Mesothelial cell of epicardium (in vitro differentiated cells): Measurements from ENCODE around the gene ATP5F1E. TPM values are rescaled to one million over a fixed set of nuclear protein-coding genes. Genes with fewer than 3 reads are reported as not detected.

ENCODE experiments used
- DNase-seq, 2 experiments: peaks; one replicate each; pipeline ENCODE4 v3.0.0; 2021; ENCODE audit warnings: low spot score in 2 of 2; ENCODE audit not compliant: unreplicated experiment in 2 of 2
- H3K27ac Mint-ChIP-seq: 2 replicates; pipeline ENCODE4 v1.8.0; 2021; ENCODE audit warnings: mixed read lengths
- H3K27me3 Mint-ChIP-seq: 2 replicates; pipeline ENCODE4 v1.8.0; 2021; ENCODE audit warnings: low read depth, mixed read lengths
- H3K36me3 Mint-ChIP-seq: 2 replicates; pipeline ENCODE4 v1.8.0; 2021; ENCODE audit warnings: mixed read lengths
- H3K4me1 Mint-ChIP-seq: 2 replicates; pipeline ENCODE4 v1.8.0; 2021; ENCODE audit warnings: mixed read lengths
- H3K4me3 Mint-ChIP-seq: 2 replicates; pipeline ENCODE4 v1.8.0; 2021; ENCODE audit warnings: mild to moderate bottlenecking, moderate library complexity, mixed read lengths
- H3K9me3 Mint-ChIP-seq: 2 replicates; pipeline ENCODE4 v1.8.0; 2021; ENCODE audit warnings: mixed read lengths
- total RNA-seq: library from RNA; stranded (reverse); gene quantifications from 3 replicates; pipeline ENCODE4 v1.2.1, GENCODE V29; 2021
- TF ChIP-seq, protein P1 (sequence below): fragments of 200-600 bp; sonication (generic); IDR thresholded peaks from one replicate; pipeline ENCODE4 v1.5.0; 2021; ENCODE audit warnings: antibody characterized with exemption; ENCODE audit not compliant: unreplicated experiment

The ATP5F1E gene
- total RNA-seq, 1 donor from 2014 or later = 52.7 TPM

DNA sequence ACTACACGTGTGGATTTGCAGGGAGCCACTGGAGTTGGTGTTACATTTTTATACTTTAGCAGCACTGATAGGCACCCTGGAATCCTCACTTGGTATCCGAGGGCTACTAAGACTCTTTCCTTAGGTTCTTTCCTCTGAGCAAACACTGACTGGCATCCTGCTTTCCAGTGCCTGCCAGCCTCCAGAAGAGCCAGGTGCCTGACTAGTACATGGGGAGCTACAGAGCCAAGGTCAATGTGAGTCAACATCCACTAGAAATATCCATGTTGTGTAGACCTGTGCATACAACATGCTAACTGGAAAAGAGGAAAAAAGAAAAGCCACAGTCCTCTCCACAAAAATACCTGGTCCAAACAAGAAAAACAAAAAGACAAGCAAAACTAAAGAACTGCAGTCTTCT lies 7.0 kb downstream of the ATP5F1E start:
- TF ChIP-seq, protein P1, sequence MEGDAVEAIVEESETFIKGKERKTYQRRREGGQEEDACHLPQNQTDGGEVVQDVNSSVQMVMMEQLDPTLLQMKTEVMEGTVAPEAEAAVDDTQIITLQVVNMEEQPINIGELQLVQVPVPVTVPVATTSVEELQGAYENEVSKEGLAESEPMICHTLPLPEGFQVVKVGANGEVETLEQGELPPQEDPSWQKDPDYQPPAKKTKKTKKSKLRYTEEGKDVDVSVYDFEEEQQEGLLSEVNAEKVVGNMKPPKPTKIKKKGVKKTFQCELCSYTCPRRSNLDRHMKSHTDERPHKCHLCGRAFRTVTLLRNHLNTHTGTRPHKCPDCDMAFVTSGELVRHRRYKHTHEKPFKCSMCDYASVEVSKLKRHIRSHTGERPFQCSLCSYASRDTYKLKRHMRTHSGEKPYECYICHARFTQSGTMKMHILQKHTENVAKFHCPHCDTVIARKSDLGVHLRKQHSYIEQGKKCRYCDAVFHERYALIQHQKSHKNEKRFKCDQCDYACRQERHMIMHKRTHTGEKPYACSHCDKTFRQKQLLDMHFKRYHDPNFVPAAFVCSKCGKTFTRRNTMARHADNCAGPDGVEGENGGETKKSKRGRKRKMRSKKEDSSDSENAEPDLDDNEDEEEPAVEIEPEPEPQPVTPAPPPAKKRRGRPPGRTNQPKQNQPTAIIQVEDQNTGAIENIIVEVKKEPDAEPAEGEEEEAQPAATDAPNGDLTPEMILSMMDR = no peak
- Mint-ChIP-seq H3K27me3 (no peaks in the 10 kb centered on the region), H3K36me3 (peaks cover 39% of the 10 kb centered on the region), H3K4me3 (no peak overlapping the region), H3K27ac (no peak overlapping the region), H3K4me1 (peaks cover 27% of the 10 kb centered on the region), H3K9me3 (no peaks in the 10 kb centered on the region)
- DNase-seq = no peak

DNA sequence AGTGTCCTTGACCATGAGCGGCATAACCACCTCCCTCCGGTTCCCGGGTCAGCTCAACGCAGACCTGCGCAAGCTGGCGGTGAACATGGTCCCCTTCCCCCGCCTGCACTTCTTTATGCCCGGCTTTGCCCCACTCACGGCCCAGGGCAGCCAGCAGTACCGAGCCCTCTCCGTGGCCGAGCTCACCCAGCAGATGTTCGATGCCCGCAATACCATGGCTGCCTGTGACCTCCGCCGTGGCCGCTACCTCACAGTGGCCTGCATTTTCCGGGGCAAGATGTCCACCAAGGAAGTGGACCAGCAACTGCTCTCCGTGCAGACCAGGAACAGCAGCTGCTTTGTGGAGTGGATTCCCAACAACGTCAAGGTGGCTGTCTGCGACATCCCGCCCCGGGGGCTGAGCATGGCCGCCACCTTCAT lies 8.0 kb downstream of the ATP5F1E start:
- TF ChIP-seq, protein P1 = no peak
- Mint-ChIP-seq H3K27me3 (no peaks in the 10 kb centered on the region), H3K9me3 (no peaks in the 10 kb centered on the region), H3K36me3 (peaks cover 33% of the 10 kb centered on the region), H3K4me3 (no peak overlapping the region), H3K27ac (no peak overlapping the region), H3K4me1 (peaks cover 18% of the 10 kb centered on the region)
- no peak for DNase-seq

DNA sequence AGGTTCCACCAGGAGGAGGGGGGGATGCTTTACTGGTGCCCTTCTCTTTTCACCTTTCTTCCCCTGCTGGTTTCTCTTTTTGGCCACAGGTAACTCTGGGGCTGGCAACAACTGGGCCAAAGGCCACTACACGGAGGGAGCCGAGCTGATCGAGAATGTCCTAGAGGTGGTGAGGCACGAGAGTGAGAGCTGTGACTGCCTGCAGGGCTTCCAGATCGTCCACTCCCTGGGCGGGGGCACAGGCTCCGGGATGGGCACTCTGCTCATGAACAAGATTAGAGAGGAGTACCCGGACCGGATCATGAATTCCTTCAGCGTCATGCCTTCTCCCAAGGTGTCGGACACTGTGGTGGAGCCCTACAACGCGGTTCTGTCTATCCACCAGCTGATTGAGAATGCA lies 8.5 kb downstream of the ATP5F1E start:
- H3K27me3 Mint-ChIP-seq = no peaks in the 10 kb centered on the region
- H3K4me3 Mint-ChIP-seq = no peak overlapping the region
- peaks cover 13% of the 10 kb centered on the region for H3K4me1 Mint-ChIP-seq
- H3K9me3 Mint-ChIP-seq = no peaks in the 10 kb centered on the region
- TF ChIP-seq, protein P1 = no peak
- no peak for DNase-seq
- no peak overlapping the region for H3K27ac Mint-ChIP-seq
- peaks cover 29% of the 10 kb centered on the region for H3K36me3 Mint-ChIP-seq

DNA sequence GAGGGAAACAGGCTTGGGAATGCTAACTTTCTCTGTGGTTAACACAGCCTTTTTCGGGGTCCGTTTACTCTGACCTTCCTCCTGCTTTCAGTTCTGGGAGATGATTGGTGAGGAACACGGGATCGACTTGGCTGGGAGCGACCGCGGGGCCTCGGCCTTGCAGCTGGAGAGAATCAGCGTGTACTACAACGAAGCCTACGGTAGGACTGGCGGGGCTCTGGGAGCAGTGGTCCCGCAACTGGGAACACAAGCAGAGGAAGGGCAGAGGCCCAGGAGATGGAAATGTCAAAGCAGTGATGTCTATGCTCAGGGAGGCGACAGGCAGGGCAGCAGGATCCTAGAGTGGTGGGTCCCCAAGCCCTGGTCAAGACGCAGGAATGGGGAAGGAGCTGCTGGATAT lies 9.4 kb downstream of the ATP5F1E start:
- Mint-ChIP-seq H3K4me3 (no peak overlapping the region), H3K36me3 (peaks cover 27% of the 10 kb centered on the region)

GRCh38 chr20:59020938-59021551 lies 11.1 kb downstream of the ATP5F1E start:
- H3K4me1 Mint-ChIP-seq = peaks cover 21% of the 10 kb centered on the region
- TF ChIP-seq, protein P1 = no peak
- no peaks in the 10 kb centered on the region for H3K27me3 Mint-ChIP-seq
- no peak for DNase-seq
- H3K27ac Mint-ChIP-seq = peak overlapping the region; percentile 70
- H3K36me3 Mint-ChIP-seq = peaks cover 22% of the 10 kb centered on the region
- H3K4me3 Mint-ChIP-seq = no peak overlapping the region
- no peaks in the 10 kb centered on the region for H3K9me3 Mint-ChIP-seq

More for the DNA sequence above, 9.4 kb downstream of the ATP5F1E start:
- Mint-ChIP-seq H3K27me3 (no peaks in the 10 kb centered on the region), H3K4me1 (peaks cover 10% of the 10 kb centered on the region), H3K27ac (no peak overlapping the region), H3K9me3 (no peaks in the 10 kb centered on the region)
- DNase-seq = no peak
- TF ChIP-seq, protein P1 = no peak
